Astrocyte (in vitro differentiated cells and primary cell): ENCODE results near the gene NAV2.

Experiments used
- EZH2 ChIP-seq: IDR thresholded peaks from 2 replicates; pipeline ENCODE4 v1.6.1; 2012; ENCODE audit warnings: mild to moderate bottlenecking, low read length, inconsistent platforms; ENCODE audit not compliant: insufficient read depth
- TF ChIP-seq, protein P1 (sequence below): IDR thresholded peaks from 2 replicates; pipeline ENCODE4 v1.5.1; 2011; ENCODE audit warnings: low read depth, mild to moderate bottlenecking, inconsistent platforms, low read length, moderate library complexity; ENCODE audit not compliant: insufficient read depth

DNA sequence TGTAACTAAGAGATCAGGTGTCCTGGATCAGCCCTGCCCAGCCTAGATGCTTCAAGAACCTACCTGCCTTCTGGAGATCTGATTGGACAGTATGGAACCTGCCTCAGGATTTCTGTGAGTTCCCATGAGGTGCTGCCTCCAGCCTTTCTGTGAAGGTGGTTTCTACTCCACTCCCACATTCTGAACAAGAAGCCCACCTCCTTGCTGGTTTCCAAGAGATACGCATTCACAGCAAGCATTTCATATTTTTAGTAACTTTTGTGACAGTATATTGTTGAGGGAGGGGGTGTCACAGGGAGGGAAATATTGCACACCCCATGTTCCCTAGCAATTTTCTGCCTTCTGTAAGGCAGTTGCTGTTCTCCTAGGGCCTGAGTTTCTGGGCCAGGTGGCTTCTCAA is 204.4 kb downstream of the NAV2 start:
- TF ChIP-seq, protein P1, sequence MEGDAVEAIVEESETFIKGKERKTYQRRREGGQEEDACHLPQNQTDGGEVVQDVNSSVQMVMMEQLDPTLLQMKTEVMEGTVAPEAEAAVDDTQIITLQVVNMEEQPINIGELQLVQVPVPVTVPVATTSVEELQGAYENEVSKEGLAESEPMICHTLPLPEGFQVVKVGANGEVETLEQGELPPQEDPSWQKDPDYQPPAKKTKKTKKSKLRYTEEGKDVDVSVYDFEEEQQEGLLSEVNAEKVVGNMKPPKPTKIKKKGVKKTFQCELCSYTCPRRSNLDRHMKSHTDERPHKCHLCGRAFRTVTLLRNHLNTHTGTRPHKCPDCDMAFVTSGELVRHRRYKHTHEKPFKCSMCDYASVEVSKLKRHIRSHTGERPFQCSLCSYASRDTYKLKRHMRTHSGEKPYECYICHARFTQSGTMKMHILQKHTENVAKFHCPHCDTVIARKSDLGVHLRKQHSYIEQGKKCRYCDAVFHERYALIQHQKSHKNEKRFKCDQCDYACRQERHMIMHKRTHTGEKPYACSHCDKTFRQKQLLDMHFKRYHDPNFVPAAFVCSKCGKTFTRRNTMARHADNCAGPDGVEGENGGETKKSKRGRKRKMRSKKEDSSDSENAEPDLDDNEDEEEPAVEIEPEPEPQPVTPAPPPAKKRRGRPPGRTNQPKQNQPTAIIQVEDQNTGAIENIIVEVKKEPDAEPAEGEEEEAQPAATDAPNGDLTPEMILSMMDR = no peak
- TF ChIP-seq EZH2 = no peak
